H1 (cell line): ENCODE measurements around the gene MPPE1. TPM values are rescaled to one million over a fixed set of nuclear protein-coding genes. Genes with fewer than 3 reads are reported as not detected.

Experiments used
- KDM4A ChIP-seq: IDR thresholded peaks from one replicate; pipeline ENCODE4 v1.7.1; 2012; ENCODE audit warnings: low read depth, mild to moderate bottlenecking, moderate library complexity, low read length, inconsistent platforms; ENCODE audit not compliant: severe bottlenecking
- polyA plus RNA-seq, 7 experiments: library from polyadenylated mRNA; depleted of rRNA in 3 of 7; stranded (reverse) in 5 of 7; unstranded in 2 of 7; fragments of >200 nt in 5 of 7; fragments of 200-250 nt in 2 of 7; gene quantifications; 1 replicate in 5 of 7; 2 replicates in 1 of 7; 4 replicates in 1 of 7; pipeline versions ENCODE4 v1.2.1 to v1.2.3, GENCODE V29; 2011 to 2013; ENCODE audit warnings: missing spikeins in 2 of 7, mixed read lengths in 2 of 7
- total RNA-seq: library from RNA; stranded (reverse); fragmentation: NEBNext Ultra II Directional; extraction: Animal tissue kit (Norgen Biotek cat#: 25700); gene quantifications from 2 replicates; pipeline ENCODE4 v1.2.1, GENCODE V29; 2021

MPPE1 gene
- total and polyA plus RNA-seq, 2 of the 8 experiments (the other 6 are each of a cell fraction or from before 2014, with no cell fraction given) = 13.7 to 20.9 TPM

DNA sequence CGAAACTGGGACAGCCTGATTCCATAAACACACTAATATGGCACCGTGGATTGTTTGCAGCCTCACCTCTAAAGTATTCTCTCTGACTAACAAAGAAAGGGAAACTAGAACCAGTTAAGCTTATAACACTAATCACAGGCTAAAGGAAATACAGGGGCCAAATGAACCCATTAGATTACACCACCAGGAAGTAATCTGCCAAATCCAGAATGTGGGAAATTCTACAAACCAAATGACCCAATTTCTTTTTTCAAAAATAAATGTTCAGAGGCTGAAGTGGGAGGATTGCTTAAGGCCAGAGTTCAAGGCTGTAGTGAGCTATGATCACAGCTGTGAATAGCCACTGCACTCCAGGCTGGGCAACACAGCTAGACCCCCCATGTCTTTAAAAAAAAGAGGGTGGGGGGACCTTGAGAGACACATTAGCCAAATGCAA lies 1.5 kb upstream of the MPPE1 start (continued):
- no peak for TF ChIP-seq KDM4A
- TF ChIP-seq, all 59 proteins: peak for 0
